B cell (primary cell): ENCODE results near the gene ADIG. TPM values are rescaled to one million over a fixed set of nuclear protein-coding genes. Genes with fewer than 3 reads are reported as not detected.

Experiments
- ATAC-seq: fragments of 200-7000 bp; cut with Tn5 transposase; one replicate; pipeline ENCODE4 v1.10.0; 2021; ENCODE audit warnings: low read depth, mild to moderate bottlenecking, moderate number of reproducible peaks, moderate library complexity
- CTCF ChIA-PET: fragments of 350-600 bp; sonication (Branson Sonifier 250); formaldehyde crosslinking; loops from one replicate; lab custom pipeline; 2021; ENCODE audit warnings: antibody characterized with exemption, inconsistent platforms; lab: Charles Lee
- POLR2A ChIA-PET: fragments of 350-600 bp; sonication (Branson Sonifier 250); formaldehyde crosslinking; loops from one replicate; lab custom pipeline; 2021; ENCODE audit warnings: antibody characterized with exemption; lab: Charles Lee
- DNase-seq: peaks from one replicate; pipeline ENCODE4 v3.0.0; 2013
- H2AFZ ChIP-seq: 2 replicates; pipeline ENCODE4 v1.6.1; 2012; ENCODE audit warnings: mild to moderate bottlenecking, low read depth, low read length; ENCODE audit not compliant: insufficient read depth, poor library complexity, severe bottlenecking
- H3K27ac ChIP-seq, 2 donors: 1 replicate in 1 of 2; 2 replicates in 1 of 2; pipeline ENCODE4 v1.5.1; 2012 to 2013; ENCODE audit warnings: low read length in 2 of 2, mild to moderate bottlenecking in 2 of 2, moderate library complexity in 1 of 2
- H3K27me3 ChIP-seq, 4 experiments: fragments of 200-600 bp in 1 of 4; sonication (generic) in 1 of 4; replicated peaks in 1 of 4; 1 replicate in 2 of 4; 2 replicates in 2 of 4; pipeline versions ENCODE4 v1.6.1 to v1.7.0; 2013 to 2016; ENCODE audit warnings: low read length in 3 of 4, mild to moderate bottlenecking in 2 of 4, mixed read lengths in 1 of 4, moderate library complexity in 1 of 4; ENCODE audit not compliant: insufficient read depth in 4 of 4, control insufficient read depth in 3 of 4; ENCODE audit errors: control extremely low read depth in 1 of 4
- H3K36me3 ChIP-seq, 2 experiments: replicated peaks in 1 of 2; 1 replicate in 1 of 2; 2 replicates in 1 of 2; pipeline versions ENCODE4 v1.6.1 to v1.7.1; 2013; ENCODE audit warnings: low read length in 1 of 2; ENCODE audit not compliant: insufficient read depth in 2 of 2, control insufficient read depth in 1 of 2; ENCODE audit errors: control extremely low read depth in 1 of 2, extremely low read depth in 1 of 2
- H3K4me1 ChIP-seq, 2 donors: fragments of 200-600 bp in 1 of 2; sonication (generic) in 1 of 2; 1 replicate in 1 of 2; 2 replicates in 1 of 2; pipeline versions ENCODE4 v1.5.1 to v1.6.1; 2013 to 2017; ENCODE audit warnings: low read length in 2 of 2; ENCODE audit not compliant: control insufficient read depth in 2 of 2, insufficient read depth in 2 of 2
- H3K4me2 ChIP-seq: replicated peaks from 2 replicates; pipeline ENCODE3; 2012; ENCODE audit warnings: mild to moderate bottlenecking, low read depth, low read length; ENCODE audit not compliant: poor library complexity, severe bottlenecking
- H3K4me3 ChIP-seq, 5 experiments: fragments of 200-600 bp in 1 of 5; sonication (generic) in 1 of 5; 1 replicate in 3 of 5; 2 replicates in 2 of 5; pipeline versions ENCODE4 v1.5.1 to v1.7.0; 2011 to 2016; ENCODE audit warnings: low read length in 4 of 5, mild to moderate bottlenecking in 4 of 5, low read depth in 2 of 5, control low read depth in 1 of 5, moderate library complexity in 1 of 5; ENCODE audit not compliant: insufficient read depth in 1 of 5; ENCODE audit errors: control extremely low read depth in 1 of 5, extremely low read depth in 1 of 5
- H3K79me2 ChIP-seq: fragments of 200-600 bp; sonication (generic); one replicate; pipeline ENCODE4 v1.6.0; 2016; ENCODE audit warnings: low read length; ENCODE audit not compliant: control insufficient read depth, insufficient read depth
- H3K9ac ChIP-seq: fragments of 200-600 bp; sonication (generic); 2 replicates; pipeline ENCODE4 v1.6.1; 2017; ENCODE audit warnings: mild to moderate bottlenecking, low read length, moderate library complexity
- H3K9me3 ChIP-seq, 3 donors: one replicate each; pipeline versions ENCODE4 v1.6.1 to v1.7.1; 2013; ENCODE audit warnings: low read length in 2 of 3; ENCODE audit not compliant: control insufficient read depth in 2 of 3, insufficient read depth in 1 of 3; ENCODE audit errors: control extremely low read depth in 1 of 3
- H4K20me1 ChIP-seq: 2 replicates; pipeline ENCODE4 v1.6.0; 2012; ENCODE audit warnings: mild to moderate bottlenecking, low read length; ENCODE audit not compliant: insufficient read depth, control insufficient read depth, poor library complexity, severe bottlenecking
- H3K27ac Mint-ChIP-seq: one replicate; pipeline ENCODE4 v1.8.0; 2021; ENCODE audit warnings: mixed read lengths
- H3K27me3 Mint-ChIP-seq: one replicate; pipeline ENCODE4 v1.8.0; 2021; ENCODE audit warnings: mixed read lengths
- H3K4me1 Mint-ChIP-seq: one replicate; pipeline ENCODE4 v1.8.0; 2021; ENCODE audit warnings: mixed read lengths
- H3K4me3 Mint-ChIP-seq: one replicate; pipeline ENCODE4 v1.8.0; 2021; ENCODE audit warnings: mixed read lengths
- H3K9me3 Mint-ChIP-seq: one replicate; pipeline ENCODE4 v1.8.0; 2022; ENCODE audit warnings: mixed read lengths; ENCODE audit not compliant: insufficient read depth
- EZH2 ChIP-seq: IDR thresholded peaks from 2 replicates; pipeline ENCODE4 v1.6.1; 2012; ENCODE audit warnings: borderline replicate concordance, low read depth, mild to moderate bottlenecking, moderate library complexity, low read length; ENCODE audit not compliant: insufficient read depth, poor library complexity, severe bottlenecking
- WGBS: methylation state at CpG from one replicate; pipeline ENCODE4 v1.1.5; 2013; ENCODE audit warnings: missing lambda C conversion rate; ENCODE audit not compliant: insufficient coverage; 5-methylcytosine and 5-hydroxymethylcytosine counted together
- intact Hi-C: fragments of 100-400 bp; cut with micrococcal nuclease; formaldehyde crosslinking; loops from one replicate; pipeline ENCODE4 v1.10.0; 2022
- polyA plus RNA-seq: library from polyadenylated mRNA; depleted of rRNA; stranded (reverse); fragments of >200 nt; gene quantifications from 2 replicates; pipeline ENCODE4 v1.2.3, GENCODE V29; 2012
- total RNA-seq, 2 donors: library from RNA; stranded (reverse); fragments of 120-200 nt in 1 of 2; gene quantifications; 1 replicate in 1 of 2; 2 replicates in 1 of 2; pipeline versions ENCODE4 v1.2.3 to v1.2.4, GENCODE V29; 2013 to 2022
- TF ChIP-seq, protein P1 (sequence below): fragments of 200-600 bp; IDR thresholded peaks from one replicate; pipeline ENCODE4 v1.8.0; 2022; ENCODE audit warnings: antibody characterized with exemption, mild to moderate bottlenecking

ADIG gene
- total and polyA plus RNA-seq, 2 donors (not counting 1 experiment from before 2014, with no cell fraction given), result not detected

DNA sequence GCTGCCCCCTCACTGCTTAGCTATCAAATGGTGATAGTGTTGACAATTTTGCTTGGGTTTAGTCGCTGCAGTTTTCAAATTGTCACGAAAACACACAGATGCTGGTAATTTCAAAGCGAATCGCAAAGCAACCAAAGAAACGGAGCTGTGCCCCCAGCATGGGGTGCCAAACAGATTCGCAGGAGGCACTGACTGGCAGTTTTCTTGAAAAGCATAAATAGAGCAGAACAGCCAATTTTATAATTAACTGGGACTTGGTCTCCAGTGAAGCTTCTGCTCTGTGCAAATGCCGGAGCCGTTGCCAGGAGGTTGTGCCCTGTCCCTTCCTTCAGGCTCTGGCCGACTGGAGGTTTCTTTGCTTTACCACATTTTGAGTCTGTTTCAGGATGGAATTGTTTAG lies 39.4 kb downstream of the ADIG start:
- Histone ChIP-seq H3K4me3 (no peak overlapping the region), H3K4me2 (no peak overlapping the region), H4K20me1 (no peaks in the 10 kb centered on the region), H3K9me3 (peaks cover 0 to 6% (median 0%) of the 10 kb centered on the region in 3 donors), H3K27me3 (peaks cover 0 to 11% (median 6%) of the 10 kb centered on the region in 4 experiments), H3K4me1 (no peaks in the 10 kb centered on the region), H3K9ac (no peak overlapping the region), H3K36me3 (no peaks in the 10 kb centered on the region), H3K79me2 (no peaks in the 10 kb centered on the region), H3K27ac (no peak overlapping the region), H2AFZ (no peak overlapping the region)
- POLR2A ChIA-PET, result no interaction called here
- intact Hi-C loops, result no loop called here
- Mint-ChIP-seq H3K27me3 (peaks cover 66% of the 10 kb centered on the region), H3K9me3 (no peaks in the 10 kb centered on the region), H3K4me3 (no peak overlapping the region), H3K4me1 (no peaks in the 10 kb centered on the region), H3K27ac (no peak overlapping the region)
- ATAC-seq (no peak), DNase-seq (no peak)
- 78% methylated on average over 9 of the region's 9 CpGs for whole genome bisulfite sequencing
- CTCF ChIA-PET, result no interaction called here
- no peak for TF ChIP-seq EZH2
- TF ChIP-seq, protein P1, sequence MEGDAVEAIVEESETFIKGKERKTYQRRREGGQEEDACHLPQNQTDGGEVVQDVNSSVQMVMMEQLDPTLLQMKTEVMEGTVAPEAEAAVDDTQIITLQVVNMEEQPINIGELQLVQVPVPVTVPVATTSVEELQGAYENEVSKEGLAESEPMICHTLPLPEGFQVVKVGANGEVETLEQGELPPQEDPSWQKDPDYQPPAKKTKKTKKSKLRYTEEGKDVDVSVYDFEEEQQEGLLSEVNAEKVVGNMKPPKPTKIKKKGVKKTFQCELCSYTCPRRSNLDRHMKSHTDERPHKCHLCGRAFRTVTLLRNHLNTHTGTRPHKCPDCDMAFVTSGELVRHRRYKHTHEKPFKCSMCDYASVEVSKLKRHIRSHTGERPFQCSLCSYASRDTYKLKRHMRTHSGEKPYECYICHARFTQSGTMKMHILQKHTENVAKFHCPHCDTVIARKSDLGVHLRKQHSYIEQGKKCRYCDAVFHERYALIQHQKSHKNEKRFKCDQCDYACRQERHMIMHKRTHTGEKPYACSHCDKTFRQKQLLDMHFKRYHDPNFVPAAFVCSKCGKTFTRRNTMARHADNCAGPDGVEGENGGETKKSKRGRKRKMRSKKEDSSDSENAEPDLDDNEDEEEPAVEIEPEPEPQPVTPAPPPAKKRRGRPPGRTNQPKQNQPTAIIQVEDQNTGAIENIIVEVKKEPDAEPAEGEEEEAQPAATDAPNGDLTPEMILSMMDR, result no peak

DNA sequence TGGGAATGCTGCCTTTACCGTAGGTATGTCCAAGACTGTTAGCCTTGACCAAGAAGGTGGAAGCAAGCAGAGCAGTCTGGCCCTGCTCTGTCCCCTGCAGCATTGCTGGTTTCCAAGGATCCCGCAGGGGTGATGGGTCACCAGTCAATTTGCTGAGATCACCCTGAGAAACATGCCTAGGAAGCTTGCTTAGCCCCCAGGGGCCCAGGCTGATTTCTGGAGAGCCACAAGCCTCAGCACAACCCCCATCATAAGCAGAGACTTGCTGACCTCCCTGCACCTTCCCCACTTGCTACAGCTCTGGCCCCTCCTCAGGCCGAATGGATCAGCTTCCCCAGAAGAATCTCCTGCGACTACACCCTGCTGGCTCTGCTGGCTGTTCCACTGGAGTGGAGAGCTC lies 42.1 kb downstream of the ADIG start:
- no peak for ATAC-seq
- intact Hi-C loops, result no loop called here
- Mint-ChIP-seq H3K27ac (no peak overlapping the region), H3K4me3 (no peak overlapping the region), H3K27me3 (peaks cover 51% of the 10 kb centered on the region), H3K9me3 (no peaks in the 10 kb centered on the region), H3K4me1 (no peaks in the 10 kb centered on the region)
- H3K4me3 ChIP-seq, result no peak overlapping the region
- H3K79me2 ChIP-seq, result no peaks in the 10 kb centered on the region
- H3K27me3 ChIP-seq, result peaks cover 0 to 7% (median 6%) of the 10 kb centered on the region in 4 experiments
- POLR2A ChIA-PET, result no interaction called here
- no peak for DNase-seq
- no peaks in the 10 kb centered on the region for H4K20me1 ChIP-seq
- no peak overlapping the region for H3K27ac ChIP-seq
- no peak overlapping the region for H3K9ac ChIP-seq
- WGBS, result 83% methylated on average over 3 of the region's 4 CpGs
- no peaks in the 10 kb centered on the region for H3K4me1 ChIP-seq
- H3K36me3 ChIP-seq, result no peaks in the 10 kb centered on the region
- H3K4me2 ChIP-seq, result no peak overlapping the region
- CTCF ChIA-PET, result interaction anchor here (1.1 kb wide), 1 partner anchor 11 kb away, joined by 3 read pairs; no protein-coding TSS in a partner anchor
- H3K9me3 ChIP-seq, result peaks cover 0 to 6% (median 0%) of the 10 kb centered on the region in 3 donors
- no peak for TF ChIP-seq EZH2
- TF ChIP-seq, protein P1, result no peak
- no peak overlapping the region for H2AFZ ChIP-seq
